Omental fat pad (tissue), 4 donors: ENCODE results near the gene HERPUD1. TPM values are rescaled to one million over a fixed set of nuclear protein-coding genes. Genes with fewer than 3 reads are reported as not detected.

Experiments used
- ATAC-seq: fragments of 150-250 bp; one replicate; pipeline ENCODE4 v1.9.1; 2016; ENCODE audit warnings: mild to moderate bottlenecking, moderate library complexity; ENCODE audit not compliant: low FRiP score
- DNase-seq: peaks from one replicate; pipeline ENCODE4 v3.0.0-alpha.2; 2019; ENCODE audit warnings: low spot score
- CTCF ChIP-seq, 3 donors: fragments of 450-650 bp; IDR thresholded peaks; one replicate each; pipeline ENCODE4 v1.5.1; 2016 to 2017; ENCODE audit warnings: antibody characterized with exemption in 3 of 3, mild to moderate bottlenecking in 3 of 3, moderate library complexity in 2 of 3
- total RNA-seq, 4 donors: library from RNA; depleted of rRNA; stranded (reverse); fragments of >200 nt; gene quantifications; one replicate each; pipeline ENCODE4 v1.1.0, GENCODE V29; 2016

HERPUD1 gene
- total RNA-seq, 4 donors from 2014 or later, result 151 to 170 (median 162) TPM

DNA sequence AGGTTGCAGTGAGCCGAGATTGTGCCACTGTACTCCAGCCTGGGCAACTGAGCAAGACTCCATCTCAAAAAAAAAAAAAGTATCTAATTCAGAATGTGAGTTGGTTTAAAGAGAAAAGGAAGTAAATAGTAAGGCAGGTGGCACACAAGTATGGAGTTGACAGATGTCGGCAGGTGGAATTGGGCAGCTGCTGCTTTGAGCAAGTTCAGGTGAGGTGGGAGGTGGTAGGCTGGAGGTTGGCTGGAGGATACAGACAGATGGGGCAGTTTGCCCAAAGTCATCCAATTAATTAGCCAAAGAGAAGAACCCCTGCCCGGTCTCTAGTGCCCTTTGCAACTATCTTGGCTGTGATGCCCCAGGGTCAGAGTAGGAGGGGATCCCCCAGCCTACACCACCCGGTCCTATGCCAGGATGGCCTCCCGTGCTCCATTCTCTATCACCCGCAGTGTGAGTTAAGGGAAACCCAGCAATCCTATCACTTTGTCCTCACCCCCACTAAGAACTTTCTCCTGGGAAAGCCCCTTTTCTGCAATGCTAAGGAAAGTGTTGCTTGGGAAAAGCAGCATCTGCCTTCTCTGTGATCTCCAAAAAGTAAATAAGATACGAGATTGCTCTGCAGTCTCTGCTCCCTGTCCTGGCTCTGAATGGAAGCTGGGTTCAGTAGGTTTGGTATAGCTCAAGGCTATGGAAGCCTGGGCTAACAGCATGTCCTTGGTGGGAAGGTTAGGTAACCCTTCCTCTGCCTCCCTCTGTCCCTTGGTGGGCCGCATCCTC is 34.7 kb upstream of the HERPUD1 start:
- ATAC-seq, result no peak
- no peak for TF ChIP-seq CTCF (IDR thresholded peaks at IDR 0.05)

DNA sequence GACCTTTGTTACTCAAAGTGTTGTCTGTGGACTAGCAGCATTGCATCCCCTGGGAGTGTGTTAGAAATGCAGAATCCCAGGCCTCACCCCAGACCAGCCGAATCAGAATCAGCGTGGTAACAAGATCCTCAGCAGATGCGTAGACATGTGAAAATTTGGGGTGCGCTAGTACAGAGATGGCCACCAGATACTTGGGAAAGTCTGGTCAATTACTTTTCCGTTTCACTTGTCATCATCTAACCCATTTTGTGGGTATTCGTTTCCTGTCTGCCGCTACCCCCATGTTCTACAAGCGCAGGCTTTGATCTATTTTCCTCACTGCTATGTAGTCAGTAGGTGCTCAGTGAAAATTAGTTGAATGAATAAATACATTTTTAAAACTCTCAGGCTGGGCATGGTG is 33.1 kb upstream of the HERPUD1 start:
- DNase-seq, result no peak
- TF ChIP-seq CTCF (IDR thresholded peaks at IDR 0.05), result no peak
- no peak for ATAC-seq

More for the DNA sequence above, 34.7 kb upstream of the HERPUD1 start:
- no peak for DNase-seq

DNA sequence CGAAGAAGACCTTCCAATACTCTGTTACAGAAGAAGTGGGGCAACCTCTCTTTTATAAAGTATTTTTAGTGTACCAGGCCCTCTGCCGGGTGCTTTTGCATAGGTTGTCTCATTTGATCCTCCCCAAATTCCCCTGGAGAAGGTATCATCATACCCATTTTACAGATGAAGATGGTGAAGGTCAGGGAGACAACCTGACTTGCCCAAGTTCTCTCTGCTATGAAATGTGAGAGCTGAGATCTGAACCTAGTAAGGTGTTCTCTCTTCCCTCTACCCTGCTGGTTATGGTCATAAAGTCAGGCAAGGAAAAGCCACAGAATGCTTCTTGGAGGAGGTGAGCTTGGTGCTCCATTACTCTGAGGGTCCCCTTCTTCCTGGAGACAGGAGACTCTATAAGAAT is 28.1 kb upstream of the HERPUD1 start:
- no peak for TF ChIP-seq CTCF (IDR thresholded peaks at IDR 0.05)
- no peak for ATAC-seq

GRCh38 chr16:56907401-56907800 is 24.5 kb upstream of the HERPUD1 start:
- DNase-seq (no peak), ATAC-seq (no peak)
- TF ChIP-seq CTCF (IDR thresholded peaks at IDR 0.05), result no peak

More for the DNA sequence above, 28.1 kb upstream of the HERPUD1 start:
- DNase-seq, result no peak

- no peak for TF ChIP-seq CTCF (IDR thresholded peaks at IDR 0.05)
- no peak for ATAC-seq
- no peak for DNase-seq
Observed at GRCh38 chr16:56909527-56909979, 22.4 kb upstream of the HERPUD1 start.

DNA sequence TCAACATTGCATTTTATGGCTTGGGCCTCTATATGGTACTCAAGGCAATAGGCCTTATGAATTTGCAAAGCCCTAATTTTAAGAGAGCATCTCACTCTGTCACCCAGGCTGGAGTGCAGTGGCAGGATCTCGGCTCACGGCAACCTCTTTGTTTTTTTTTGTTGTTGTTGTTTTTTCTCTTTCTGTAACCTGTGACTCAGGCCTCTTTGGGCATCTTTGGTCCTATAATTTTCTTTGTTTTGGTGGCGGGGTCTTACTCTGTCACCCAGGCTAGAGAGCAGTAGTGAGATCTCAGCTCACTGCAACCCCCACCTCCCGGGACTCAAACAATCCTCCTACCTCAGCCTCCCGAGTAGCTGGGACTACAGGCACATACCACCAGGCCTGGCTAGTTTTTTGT is 21.8 kb upstream of the HERPUD1 start:
- no peak for ATAC-seq
- DNase-seq, result no peak
- no peak for TF ChIP-seq CTCF (IDR thresholded peaks at IDR 0.05)
